K562 (cell line): Measurements from ENCODE around the gene DDR1.

Experiments used
- ATF7 ChIP-seq: fragments of 450-650 bp; IDR thresholded peaks from 2 replicates; pipeline ENCODE4 v1.7.1; 2014; ENCODE audit warnings: mild to moderate bottlenecking, moderate library complexity
- CEBPB ChIP-seq: fragments of 450-650 bp; IDR thresholded peaks from 2 replicates; pipeline ENCODE4 v1.6.1; 2016; ENCODE audit warnings: missing genetic modification characterization, missing compliant biosample characterization
- ESRRA ChIP-seq: fragments of 450-650 bp; IDR thresholded peaks from 2 replicates; pipeline ENCODE4 v1.6.1; 2014; ENCODE audit warnings: low read depth, mild to moderate bottlenecking, moderate library complexity, borderline replicate concordance
- MAZ ChIP-seq, 2 experiments: fragments of 450-650 bp in 1 of 2; sonication (generic) in 1 of 2; formaldehyde crosslinking; IDR thresholded peaks in 1 of 2; conservative IDR thresholded peaks in 1 of 2; 2 replicates each; pipeline versions ENCODE4 v1.4.0 to v1.5.0; 2020; ENCODE audit warnings: mild to moderate bottlenecking in 1 of 2, missing genetic modification reagents in 1 of 2
- NFIC ChIP-seq: fragments of 450-650 bp; IDR thresholded peaks from 2 replicates; pipeline ENCODE4 v1.6.1; 2017; ENCODE audit warnings: mild to moderate bottlenecking, inconsistent platforms
- NKRF ChIP-seq: fragments of 450-650 bp; IDR thresholded peaks from 2 replicates; pipeline ENCODE4 v1.6.1; 2016; ENCODE audit warnings: borderline replicate concordance
- RB1 ChIP-seq: fragments of 450-650 bp; IDR thresholded peaks from 2 replicates; pipeline ENCODE4 v1.6.1; 2017; ENCODE audit warnings: low read depth, mild to moderate bottlenecking
- ZNF512 ChIP-seq: IDR thresholded peaks from 2 replicates; pipeline ENCODE4 v1.6.1; 2016; ENCODE audit warnings: missing genetic modification characterization, missing compliant biosample characterization
- ZNF740 ChIP-seq, 3 experiments: fragments of 200-800 bp in 1 of 3; sonication (Bioruptor generic) in 1 of 3; sonication (generic) in 1 of 3; formaldehyde crosslinking in 1 of 3; IDR thresholded peaks; 2 replicates each; pipeline versions ENCODE4 v1.6.1 to v1.8.0; 2016 to 2022; ENCODE audit warnings: mild to moderate bottlenecking in 2 of 3, missing compliant biosample characterization in 2 of 3, missing genetic modification characterization in 2 of 3, missing genetic modification reagents in 1 of 3
- TF ChIP-seq, protein P1 (sequence below), 3 experiments: IDR thresholded peaks in 2 of 3; conservative IDR thresholded peaks in 1 of 3; 2 replicates each; pipeline ENCODE4 v1.5.1; 2011 to 2012; ENCODE audit warnings: low read length in 3 of 3, mild to moderate bottlenecking in 3 of 3, control low read depth in 2 of 3, improper control_type of control experiment in 1 of 3, inconsistent platforms in 1 of 3, low read depth in 1 of 3, mixed read lengths in 1 of 3, moderate library complexity in 1 of 3; ENCODE audit not compliant: insufficient read depth in 2 of 3

DNA sequence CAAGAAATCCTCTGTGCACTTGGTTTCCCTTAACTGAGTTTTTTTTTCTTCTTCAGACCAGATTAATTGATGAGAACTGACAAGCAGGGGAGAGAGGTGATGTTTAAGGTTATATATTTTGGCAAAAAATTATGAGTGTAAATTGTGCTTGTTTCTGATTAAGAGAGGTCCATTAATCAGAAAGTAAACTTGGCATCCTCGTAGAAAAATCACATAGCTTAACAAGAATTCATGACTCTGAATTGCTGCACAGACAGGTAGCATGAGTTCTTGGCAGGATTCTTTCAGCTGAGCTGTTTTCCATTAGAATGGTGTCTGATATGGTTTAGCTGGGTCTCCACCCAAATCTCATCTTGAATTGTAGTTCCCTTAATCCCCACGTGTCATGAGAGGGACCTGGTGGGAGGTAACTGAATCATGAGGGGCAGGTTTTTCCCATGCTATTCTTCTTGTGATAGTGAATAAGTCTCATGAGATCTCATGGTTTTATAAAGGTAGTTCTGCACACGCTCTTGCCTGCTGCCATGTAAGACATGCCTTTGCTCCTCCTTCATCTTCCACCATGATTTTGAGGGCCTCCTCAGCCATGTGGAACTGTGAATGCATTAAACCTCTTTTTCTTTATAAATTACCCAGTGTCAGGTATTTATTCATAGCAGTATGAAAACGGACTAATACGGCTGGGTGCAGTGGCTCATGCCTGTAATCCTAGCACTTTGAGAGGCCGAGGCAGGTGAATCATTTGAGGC lies 34.2 kb upstream of the DDR1 start:
- TF ChIP-seq NFIC, result no peak
- no peak for TF ChIP-seq ATF7
- no peak for TF ChIP-seq ZNF740 (CRISPR knock-in tag; IDR thresholded peaks at IDR 0.05)
- TF ChIP-seq ZNF740 (tag; IDR thresholded peaks at IDR 0.05), result no peak
- TF ChIP-seq MAZ (CRISPR knock-in tag; conservative IDR thresholded peaks at IDR 0.05 in 1 of 2, IDR thresholded peaks at IDR 0.05 in 1 of 2), result no peak
- no peak for TF ChIP-seq ZNF512 (tag)
- TF ChIP-seq, protein P1, sequence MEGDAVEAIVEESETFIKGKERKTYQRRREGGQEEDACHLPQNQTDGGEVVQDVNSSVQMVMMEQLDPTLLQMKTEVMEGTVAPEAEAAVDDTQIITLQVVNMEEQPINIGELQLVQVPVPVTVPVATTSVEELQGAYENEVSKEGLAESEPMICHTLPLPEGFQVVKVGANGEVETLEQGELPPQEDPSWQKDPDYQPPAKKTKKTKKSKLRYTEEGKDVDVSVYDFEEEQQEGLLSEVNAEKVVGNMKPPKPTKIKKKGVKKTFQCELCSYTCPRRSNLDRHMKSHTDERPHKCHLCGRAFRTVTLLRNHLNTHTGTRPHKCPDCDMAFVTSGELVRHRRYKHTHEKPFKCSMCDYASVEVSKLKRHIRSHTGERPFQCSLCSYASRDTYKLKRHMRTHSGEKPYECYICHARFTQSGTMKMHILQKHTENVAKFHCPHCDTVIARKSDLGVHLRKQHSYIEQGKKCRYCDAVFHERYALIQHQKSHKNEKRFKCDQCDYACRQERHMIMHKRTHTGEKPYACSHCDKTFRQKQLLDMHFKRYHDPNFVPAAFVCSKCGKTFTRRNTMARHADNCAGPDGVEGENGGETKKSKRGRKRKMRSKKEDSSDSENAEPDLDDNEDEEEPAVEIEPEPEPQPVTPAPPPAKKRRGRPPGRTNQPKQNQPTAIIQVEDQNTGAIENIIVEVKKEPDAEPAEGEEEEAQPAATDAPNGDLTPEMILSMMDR (IDR thresholded peaks at IDR 0.05 in 2 of 3, conservative IDR thresholded peaks at IDR 0.05 in 1 of 3; ENCODE audit: insufficient read depth in 2 of 3, low read depth in 1 of 3, low read length in 3 of 3), result no peak
- no peak for TF ChIP-seq NKRF
- no peak for TF ChIP-seq RB1
- TF ChIP-seq ESRRA, result no peak
- no peak for TF ChIP-seq CEBPB (tag)
